Putamen (tissue), 1 donor: Measurements from ENCODE around the gene KIFAP3.
"Not testable (repeated sequence)": the region's sequence is repeated elsewhere in the genome, so short reads cannot be mapped to it uniquely, and the experiment has no call there.

ENCODE experiments used
- DNase-seq: peaks from one replicate; pipeline ENCODE4 v3.0.0-alpha.2; 2016; ENCODE audit warnings: low spot score

The KIFAP3 gene

DNA sequence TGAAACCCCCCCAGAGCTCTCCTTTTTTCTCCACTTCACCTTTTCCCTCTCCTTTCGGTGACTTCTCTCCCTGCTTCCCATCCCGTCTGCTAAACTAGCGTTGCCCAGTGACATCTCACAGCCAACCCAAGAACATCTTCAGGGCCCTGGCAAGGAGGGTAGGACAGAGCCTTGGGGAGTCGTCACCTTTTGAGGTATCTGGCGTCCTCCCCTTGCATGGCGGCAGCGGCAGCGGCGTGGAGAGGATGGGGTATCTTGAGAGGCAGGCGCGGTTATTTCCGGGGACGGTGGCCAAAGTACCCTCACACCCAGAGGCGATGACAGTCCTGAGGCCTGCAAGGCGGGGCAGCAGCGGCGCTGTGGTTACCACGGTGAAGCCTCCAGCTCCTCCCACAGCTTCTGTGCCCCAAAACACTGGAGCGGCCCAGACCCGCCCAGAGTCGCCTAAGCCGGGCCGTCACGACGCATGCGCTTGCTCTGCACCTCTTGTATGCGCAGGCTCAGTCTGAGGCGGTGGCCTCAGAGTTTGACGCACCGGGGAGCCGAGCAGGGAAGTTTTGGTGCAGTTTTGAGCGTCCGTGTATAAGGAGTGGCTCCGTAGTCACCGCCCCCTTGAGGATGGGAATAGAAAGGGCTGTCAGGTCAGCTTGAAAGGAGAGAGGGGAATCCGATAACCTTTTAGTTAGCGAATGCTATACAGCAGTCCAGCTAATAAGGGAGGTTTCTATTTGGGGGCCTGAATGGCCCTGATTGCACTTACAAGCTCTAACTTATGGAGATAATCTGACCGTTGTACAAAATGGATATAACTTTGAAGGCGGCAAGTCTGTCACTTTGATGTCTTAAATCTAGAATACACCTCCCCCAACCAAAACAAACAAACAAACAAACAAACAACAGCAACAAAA lies at the start of gene KIFAP3:
KIFAP3 (minus strand) TSS at position 446 of the 908 bp plus-strand sequence; CDS start at position 218, 228 bp downstream.
- peak; percentile 96 for DNase-seq

DNA sequence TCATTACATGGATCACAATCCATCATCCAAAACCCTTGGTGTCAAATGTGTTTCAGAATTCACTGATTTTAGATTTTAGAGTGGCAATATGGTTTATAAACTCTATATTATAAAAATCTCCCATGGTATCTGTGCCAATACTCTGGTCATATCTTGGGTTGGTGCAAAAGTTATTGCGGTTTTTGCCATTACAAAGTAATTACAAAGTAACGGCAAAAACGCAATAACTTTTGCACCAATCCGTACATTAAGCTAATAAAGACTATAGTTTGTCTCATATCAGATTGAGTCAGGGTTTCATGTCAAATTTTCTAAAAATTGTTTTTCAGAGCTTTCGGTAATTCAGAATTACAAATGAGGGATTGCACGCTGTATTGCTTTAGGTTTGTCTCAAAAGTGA lies 47.9 kb upstream of the KIFAP3 start:
- DNase-seq, result no peak

DNA sequence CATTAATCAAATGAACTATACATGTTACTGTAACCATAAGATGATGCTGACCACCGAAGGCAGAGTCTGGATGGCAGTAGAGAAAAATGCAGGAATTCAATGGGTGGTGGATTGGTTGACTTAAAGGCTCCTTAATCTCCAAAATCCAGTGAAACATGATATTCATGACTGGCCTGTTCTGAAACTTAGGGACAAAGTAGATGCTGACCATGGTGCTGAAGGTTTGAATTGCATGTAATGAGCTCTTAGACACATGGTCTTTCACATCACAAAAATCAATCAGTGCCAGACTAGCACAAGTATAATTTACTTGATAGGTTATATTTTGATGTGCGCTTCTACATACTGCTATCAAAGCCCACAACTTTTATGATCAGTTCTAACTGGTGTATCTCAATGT lies 40.4 kb upstream of the KIFAP3 start:
- DNase-seq, result no peak

DNA sequence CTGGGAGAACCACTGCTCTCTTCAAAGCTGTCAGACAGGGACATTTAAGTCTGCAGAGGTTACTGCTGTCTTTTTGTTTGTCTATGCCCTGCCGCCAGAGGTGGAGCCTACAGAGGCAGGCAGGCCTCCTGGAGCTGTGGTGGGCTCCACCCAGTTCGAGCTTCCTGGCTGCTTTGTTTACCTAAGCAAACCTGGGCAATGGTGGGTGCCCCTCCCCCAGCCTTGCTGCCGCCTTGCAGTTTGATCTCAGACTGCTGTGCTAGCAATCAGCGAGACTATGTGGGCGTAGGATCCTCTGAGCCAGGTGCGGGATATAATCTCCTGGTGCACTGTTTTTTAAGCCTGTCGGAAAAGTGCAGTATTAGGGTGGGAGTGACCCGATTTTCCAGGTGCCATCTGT lies 38.6 kb upstream of the KIFAP3 start:
- not testable (repeated sequence) for DNase-seq

DNA sequence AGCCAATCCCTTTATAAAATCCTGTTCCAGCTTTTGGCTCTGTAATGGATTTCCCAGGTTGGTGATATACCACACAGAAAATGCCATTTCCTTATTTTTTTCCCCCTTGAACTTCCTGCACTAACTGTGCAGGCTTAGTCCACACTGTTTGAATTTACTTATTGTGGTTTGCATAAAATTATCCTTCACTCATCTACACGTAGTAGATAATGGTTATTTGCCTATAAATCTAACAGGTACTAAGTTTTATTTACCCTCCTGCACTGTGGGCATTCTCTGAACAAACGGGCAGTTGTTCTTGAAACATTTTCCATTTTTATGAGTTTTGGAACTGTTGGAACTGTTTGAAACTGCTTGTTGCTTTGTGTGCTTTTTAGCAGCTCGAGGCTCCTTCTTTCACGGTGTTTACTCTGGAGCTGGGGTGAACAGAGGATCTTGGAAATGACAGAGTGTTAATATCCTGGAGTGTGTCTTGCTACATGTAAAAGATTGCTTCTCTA lies 23.0 kb upstream of the KIFAP3 start:
- DNase-seq, result no peak

DNA sequence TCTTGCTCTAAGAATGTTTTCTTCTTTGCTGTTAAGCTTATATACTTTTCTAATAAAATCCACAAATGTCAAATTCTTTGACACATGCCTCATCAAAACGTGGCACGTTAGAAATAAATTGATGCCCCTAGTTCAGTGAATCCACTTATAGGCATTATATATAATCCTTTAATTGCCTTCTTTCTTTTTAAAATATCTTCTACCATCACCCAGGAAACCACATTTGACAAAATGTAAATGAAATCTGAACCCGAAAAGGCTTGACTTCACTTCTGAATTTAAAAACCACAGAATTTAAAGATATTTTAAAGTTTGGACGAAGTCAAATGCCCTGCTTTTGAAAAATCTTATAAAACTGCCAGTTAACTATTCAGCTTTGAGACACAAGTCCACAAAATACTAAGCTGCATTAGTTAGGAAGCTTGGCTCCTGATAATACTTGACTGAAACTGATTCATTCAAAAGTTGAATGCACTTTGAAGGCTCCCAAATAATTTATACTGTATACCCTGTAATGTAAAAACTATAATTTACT lies 22.4 kb upstream of the KIFAP3 start:
- no peak for DNase-seq

DNA sequence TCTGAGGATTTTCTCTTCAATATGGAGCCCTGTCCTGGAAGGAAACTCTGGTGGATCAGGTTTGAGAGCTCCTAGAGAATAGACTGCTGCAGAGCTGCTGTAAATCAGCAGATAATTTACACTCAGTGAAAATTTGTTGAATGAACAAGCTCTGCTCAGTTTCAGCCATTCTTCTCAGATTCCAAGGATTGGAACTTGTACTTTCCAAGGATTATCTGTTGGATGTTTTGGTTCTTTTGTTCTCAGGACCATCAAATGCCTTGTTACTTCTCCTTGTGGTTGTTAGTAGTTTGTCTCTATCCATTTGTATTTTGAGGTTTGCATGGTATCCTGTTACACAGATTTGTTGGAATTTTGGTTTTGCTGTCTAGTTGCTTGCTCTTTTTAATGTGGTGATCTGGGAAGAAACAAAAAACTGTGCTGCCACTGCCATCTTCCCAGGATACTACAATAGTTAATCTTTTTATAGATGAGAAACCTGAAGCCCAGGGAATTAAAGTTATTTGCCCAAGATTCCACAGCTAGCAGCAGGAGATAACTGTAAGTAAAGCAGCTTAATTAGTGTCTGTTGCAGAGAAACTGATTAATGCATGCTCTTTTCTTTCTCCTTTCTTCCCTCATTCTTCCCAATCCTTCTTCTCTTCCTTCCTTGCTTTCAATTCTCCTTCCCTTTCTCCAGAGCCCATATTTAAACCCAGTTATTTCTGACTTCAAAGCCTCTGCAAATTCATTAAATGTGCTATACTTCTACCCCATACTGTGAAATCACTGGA lies 21.7 kb upstream of the KIFAP3 start:
- no peak for DNase-seq

DNA sequence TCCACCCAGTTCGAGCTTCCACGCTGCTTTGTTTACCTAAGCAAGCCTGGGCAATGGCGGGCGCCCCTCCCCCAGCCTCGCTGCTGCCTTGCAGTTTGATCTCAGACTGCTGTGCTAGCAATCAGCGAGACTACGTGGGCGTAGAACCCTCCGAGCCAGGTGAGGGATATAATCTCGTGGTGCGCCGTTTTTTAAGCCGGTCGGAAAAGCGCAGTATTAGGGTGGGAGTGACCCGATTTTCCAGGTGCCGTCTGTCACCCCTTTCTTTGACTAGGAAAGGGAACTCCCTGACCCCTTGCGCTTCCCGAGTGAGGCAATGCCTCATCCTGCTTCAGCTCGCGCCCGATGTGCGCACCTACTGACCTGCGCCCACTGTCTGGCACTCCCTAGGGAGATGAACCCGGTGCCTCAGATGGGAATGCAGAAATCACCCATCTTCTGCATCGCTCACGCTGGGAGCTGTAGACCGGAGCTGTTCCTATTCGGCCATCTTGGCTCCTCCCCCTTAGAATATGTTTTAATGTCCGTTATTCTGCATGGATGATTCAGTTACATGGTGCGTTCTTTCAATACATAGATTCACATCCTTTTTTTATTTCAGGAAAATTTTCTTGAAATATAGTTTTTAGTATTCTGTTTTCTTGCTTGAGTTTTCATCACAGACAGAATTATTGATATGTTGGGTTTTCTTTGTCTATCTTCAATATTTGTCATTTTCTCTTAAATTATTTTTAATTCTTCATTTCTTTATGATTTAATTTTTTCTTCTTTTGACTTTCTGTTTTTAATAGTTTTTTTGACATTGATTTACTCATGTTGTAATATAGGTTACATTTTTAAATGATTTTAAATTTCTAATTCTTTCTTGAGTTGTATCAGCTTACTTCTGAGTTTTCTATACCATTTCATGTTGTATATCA lies 20.5 kb upstream of the KIFAP3 start:
- DNase-seq, result not testable (repeated sequence)

DNA sequence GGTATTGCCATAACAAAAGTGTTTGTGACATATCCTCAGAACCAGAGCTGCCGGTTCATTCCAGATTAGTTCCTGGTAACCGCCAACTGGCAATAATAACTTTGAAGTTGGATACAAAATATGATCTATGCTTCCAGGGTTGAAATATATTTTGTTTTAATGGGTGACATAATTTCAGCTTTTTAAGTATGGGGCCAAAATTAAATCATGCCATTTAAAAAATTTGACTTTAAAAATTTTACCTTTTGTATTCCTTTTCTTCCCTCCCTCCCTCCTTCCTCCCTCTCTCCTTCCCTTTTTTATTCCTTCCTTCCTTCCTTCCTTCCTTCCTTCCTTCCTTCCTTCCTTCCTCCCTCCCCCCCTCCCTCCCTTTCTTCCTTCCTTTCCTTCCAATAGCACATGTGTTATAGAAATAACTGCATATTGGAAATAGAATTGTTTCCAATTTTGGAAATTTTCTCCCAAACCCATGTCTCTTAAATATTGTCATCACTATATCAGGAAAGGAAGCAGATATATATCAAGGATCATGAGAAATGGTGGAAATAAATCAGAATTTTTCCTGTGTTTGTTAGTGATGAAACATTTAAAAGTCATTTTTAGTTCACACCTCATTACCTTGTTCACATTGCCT lies 12.0 kb upstream of the KIFAP3 start:
- no peak for DNase-seq

DNA sequence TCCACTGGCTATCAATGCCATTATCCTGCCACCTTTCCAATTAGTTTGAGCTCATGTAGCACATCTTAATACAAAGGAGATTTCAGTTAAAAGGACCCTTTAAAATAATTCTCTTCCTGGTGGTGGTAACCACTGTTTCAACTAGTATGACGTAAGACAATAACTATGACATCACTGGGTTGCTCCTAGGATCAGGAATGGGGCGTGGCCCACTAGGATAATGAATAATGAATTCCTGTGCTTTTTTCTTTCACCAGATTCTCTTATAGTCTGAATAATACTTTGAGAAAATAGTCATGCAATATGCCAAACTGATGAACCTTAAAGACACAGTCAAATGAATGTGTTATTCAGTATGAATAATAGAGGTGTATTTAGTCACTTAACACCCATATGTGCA lies 10.6 kb upstream of the KIFAP3 start:
- DNase-seq, result no peak

DNA sequence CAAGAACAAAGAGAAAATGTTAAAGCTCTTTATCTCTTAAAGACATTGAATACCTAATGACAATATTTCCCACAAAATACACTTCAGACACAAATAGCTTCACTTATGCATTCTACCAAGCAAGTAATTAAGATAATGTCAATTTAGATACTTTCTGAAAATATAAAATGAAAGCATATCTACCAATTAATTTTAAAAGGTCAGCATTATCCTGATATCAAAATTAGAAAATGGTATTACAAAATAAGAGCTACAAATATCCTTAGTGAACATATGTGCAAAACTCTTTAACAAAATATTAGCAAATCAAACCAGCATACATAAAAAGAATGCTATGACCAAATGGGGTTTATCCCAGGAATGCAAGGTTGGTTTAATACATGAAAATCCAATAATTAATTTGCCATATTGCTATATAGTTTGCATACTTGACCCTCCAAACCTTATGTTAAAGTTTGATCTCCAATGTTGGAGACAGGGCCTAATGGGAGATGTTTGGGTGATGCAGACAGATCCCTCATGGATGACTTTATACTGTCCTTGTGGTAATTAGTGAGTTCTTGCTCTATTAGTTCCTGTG lies 4.2 kb upstream of the KIFAP3 start:
- DNase-seq, result no peak

DNA sequence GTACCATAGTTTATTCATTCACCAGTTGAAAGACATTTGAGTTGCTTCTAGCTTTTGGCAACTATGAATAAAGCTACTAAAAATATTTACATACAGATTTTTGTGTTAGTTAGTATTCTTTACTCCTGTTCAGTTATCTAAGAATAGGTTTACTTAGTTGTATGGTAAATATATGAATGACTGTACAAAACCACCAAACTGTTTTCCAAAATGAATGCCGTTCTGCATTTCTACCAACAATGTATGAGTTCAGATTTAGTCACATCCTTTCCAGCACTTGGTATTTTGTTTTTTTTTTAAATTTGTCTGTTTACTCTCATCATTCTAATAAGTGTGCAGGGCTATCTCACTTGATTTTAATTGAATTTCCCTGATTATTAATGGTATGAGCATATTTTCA lies 3.4 kb upstream of the KIFAP3 start:
- DNase-seq, result no peak

DNA sequence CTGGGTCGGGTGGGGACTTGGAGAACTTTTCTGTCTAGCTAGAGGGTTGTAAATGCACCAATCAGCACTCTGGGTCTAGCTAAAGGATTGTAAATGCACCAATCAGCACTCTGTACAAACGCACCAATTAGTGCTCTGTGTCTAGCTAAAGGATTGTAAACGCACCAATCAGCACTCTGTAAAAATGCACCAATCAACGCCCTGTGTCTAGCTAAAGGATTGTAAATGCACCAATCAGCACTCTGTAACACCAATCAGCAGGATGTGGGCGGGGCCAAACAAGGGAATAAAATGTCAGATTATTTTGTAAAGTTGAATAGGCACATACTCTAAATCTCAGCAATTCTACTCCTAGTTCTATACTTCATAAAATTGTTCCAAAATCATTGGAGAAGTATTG lies 2.5 kb upstream of the KIFAP3 start:
- DNase-seq, result not testable (repeated sequence)

DNA sequence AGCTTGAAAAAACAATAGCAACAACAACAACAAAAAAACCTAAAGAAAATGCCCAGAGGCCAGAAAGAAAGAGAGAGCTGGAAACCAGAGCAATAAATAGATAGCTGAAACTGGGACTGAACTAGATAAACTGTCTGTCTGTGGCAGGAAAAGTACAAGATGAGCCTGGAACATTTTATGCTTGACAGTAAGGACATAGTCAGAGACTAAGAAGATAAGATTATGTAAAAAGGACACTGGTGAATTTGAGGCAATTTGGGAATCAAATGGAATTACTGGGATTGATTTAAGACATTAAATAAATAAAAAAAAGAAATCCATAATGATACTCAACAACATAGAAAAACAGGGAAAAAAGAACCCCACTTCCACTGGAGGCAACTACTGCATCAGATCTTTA lies 1.7 kb upstream of the KIFAP3 start:
- no peak for DNase-seq

DNA sequence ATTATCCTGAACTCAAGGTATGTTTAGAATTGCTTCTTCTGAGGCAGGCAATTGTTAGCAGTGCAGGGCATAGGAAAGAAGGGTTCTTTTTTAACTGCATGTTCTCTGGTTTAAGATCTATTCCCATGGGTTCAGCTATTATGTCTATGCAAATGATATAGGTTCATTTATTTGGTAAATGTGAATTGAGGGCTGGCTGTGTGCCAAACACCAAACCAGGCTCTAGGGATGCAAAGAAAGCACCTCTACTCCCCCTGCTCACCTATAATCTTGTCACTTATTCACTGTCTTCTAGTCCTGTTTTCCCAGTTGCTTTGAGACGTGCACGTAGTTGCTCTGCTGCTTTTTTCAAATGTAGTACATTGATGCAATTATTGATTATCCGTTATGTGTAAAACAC lies 691 bp upstream of the KIFAP3 start:
- DNase-seq, result peak; percentile 4

DNA sequence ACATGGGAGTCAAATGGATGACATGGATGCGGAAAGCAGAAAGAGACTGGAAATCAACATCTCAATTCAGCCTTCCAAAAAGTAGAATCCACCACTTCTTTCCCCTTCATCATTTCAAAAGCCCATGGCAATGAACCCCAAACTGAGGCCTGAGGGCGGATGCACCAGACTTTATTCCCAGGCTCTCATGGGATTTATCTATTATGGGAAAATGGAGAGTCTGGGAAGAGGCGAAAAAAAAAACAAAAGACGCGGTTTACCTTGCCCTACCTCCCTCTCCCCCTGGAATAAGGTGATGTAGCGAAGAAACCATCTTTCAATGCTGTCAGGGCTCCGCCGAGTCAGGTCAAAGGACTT lies 624 bp downstream of the KIFAP3 start:
- no peak for DNase-seq

DNA sequence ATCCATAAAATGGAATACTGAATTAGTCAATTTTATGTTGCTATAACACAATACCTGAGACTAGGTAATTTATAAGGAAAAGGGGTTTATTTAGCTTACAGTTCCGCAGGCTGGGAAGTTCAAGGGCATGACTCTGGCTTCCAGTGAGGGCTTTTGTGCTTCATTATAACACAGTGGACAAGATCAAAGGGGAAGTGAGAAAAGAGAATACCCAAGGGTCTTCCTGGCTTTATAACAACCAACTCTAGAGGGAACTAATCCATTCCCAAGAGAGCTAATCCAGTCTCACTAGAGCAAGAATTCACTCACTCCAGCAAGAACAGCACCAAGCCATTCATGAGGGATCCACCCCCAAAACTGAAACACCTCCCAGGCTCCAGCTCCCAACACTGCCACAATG lies 3.1 kb downstream of the KIFAP3 start:
- DNase-seq, result no peak

DNA sequence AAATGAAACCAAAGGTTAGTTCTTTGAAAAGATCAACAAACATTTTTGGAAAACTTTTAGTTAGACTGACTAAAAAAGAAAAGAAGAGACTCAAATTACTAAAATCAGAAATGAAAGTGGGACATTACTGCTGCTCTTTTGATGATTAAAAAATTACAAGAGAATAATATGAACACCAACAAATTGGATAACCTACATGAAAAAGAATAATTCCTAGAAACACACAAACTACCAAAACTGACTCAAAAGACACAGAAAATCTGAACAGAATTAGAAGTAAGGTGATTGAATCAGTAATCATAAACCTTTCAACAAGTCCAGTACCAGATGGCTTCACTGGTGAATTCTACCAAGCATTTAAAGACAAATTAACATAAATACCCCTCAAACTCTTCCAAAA lies 5.6 kb downstream of the KIFAP3 start:
- no peak for DNase-seq

DNA sequence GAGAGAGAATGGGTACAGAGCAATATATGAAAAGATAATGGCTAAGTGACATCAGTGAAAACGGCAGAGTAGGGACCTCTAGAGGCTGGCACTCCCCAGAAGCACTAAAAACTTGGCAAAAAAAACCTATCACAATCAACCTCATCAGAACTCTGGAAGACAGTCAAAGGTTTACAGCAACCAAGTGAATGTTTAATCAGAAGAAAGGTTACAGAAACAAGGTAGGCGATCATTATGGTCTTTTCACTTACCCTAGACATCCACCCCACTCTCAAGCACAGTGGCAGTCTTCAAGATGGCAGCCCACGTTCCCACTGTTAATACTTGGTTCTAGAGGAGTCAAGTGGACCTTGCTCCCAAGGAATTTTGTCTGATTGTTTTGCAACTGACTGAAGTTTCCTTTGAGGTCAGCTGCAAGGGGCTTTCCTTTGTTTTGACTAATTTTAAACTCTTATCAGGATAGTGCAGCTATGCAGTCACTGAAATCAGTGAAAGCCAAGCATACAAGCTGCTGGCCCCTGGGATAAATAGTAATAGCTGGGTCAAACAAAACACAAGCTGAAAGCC lies 7.2 kb downstream of the KIFAP3 start:
- DNase-seq, result no peak

DNA sequence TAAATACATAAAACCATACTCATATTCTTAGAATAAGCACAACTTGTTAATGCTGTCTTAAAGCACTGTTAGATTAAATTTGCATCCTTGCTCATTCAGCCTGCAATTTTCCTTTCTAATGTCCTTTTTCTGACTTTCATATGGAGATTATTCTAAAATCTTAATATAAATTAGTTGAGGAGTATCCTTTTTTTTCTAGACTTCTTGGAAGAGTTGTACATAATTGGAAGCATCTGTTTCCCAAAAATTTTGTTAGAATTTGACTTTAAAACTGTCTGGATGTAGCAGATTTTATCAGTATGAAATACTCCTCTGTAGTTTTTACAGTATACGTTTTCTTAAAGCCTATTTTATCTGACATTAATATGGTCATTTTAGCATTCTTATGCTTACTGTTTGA lies 9.7 kb downstream of the KIFAP3 start:
- DNase-seq, result no peak
